H1 (cell line): Measurements from ENCODE around the gene SMIM33. TPM values are rescaled to one million over a fixed set of nuclear protein-coding genes. Genes with fewer than 3 reads are reported as not detected.

Source experiments
- CTCF ChIA-PET: fragments of 300-600 bp; sonication (Branson Sonifier 250); formaldehyde crosslinking; loops from one replicate; lab custom pipeline; 2021; ENCODE audit not compliant: partially characterized antibody; lab: Charles Lee
- POLR2A ChIA-PET: fragments of 300-600 bp; sonication (Branson Sonifier 250); formaldehyde crosslinking; loops from one replicate; lab custom pipeline; 2021; ENCODE audit warnings: inconsistent platforms; ENCODE audit not compliant: partially characterized antibody; lab: Charles Lee
- DNase-seq, 2 experiments: peaks; one replicate each; pipeline versions ENCODE4 v3.0.0 to v3.0.0-alpha.2; 2010 to 2022; ENCODE audit warnings: low spot score in 2 of 2, low read depth in 1 of 2, mixed read lengths in 1 of 2
- FAIRE-seq: peaks from 2 replicates; lab custom pipeline; 2011; peaks lifted over from hg19 to GRCh38; lab: Jason Lieb, UNC
- H2AFZ ChIP-seq: 2 replicates; pipeline ENCODE4 v1.8.1; 2012; ENCODE audit warnings: low read length, inconsistent platforms
- H2AK5ac ChIP-seq: 2 replicates; pipeline ENCODE4 v1.6.1; 2013; ENCODE audit warnings: low read depth, low read length
- H2BK120ac ChIP-seq: replicated peaks from 2 replicates; pipeline ENCODE3; 2013; ENCODE audit warnings: low read depth, low read length, inconsistent platforms
- H2BK12ac ChIP-seq: 2 replicates; pipeline ENCODE4 v1.6.1; 2013; ENCODE audit warnings: low read depth, low read length
- H2BK15ac ChIP-seq: 2 replicates; pipeline ENCODE4 v1.6.1; 2013; ENCODE audit warnings: low read length
- H2BK20ac ChIP-seq: 2 replicates; pipeline ENCODE4 v1.6.1; 2013; ENCODE audit warnings: low read length
- H2BK5ac ChIP-seq: 2 replicates; pipeline ENCODE4 v1.6.1; 2013; ENCODE audit warnings: low read depth, low read length
- H3K14ac ChIP-seq: 2 replicates; pipeline ENCODE4 v1.6.1; 2013; ENCODE audit warnings: inconsistent platforms; ENCODE audit not compliant: insufficient read length
- H3K18ac ChIP-seq: 2 replicates; pipeline ENCODE4 v1.6.1; 2013; ENCODE audit warnings: low read length; ENCODE audit errors: extremely low read depth
- H3K23ac ChIP-seq: 2 replicates; pipeline ENCODE4 v1.6.1; 2013; ENCODE audit warnings: inconsistent platforms; ENCODE audit not compliant: insufficient read length
- H3K23me2 ChIP-seq: 2 replicates; pipeline ENCODE4 v1.6.1; 2013; ENCODE audit warnings: low read depth, low read length
- H3K27ac ChIP-seq: 2 replicates; pipeline ENCODE4 v1.6.1; 2011; ENCODE audit warnings: low read depth, low read length, inconsistent platforms
- H3K27me3 ChIP-seq, 4 experiments: replicated peaks in 1 of 4; 1 replicate in 1 of 4; 2 replicates in 3 of 4; pipeline versions ENCODE4 v1.6.1 to v1.8.1; 2011 to 2013; ENCODE audit warnings: low read length in 3 of 4, mild to moderate bottlenecking in 3 of 4, inconsistent platforms in 2 of 4, mixed read lengths in 2 of 4, moderate library complexity in 1 of 4; ENCODE audit not compliant: control insufficient read depth in 3 of 4, insufficient read depth in 3 of 4; ENCODE audit errors: extremely low read depth in 1 of 4
- H3K36me3 ChIP-seq, 4 experiments: 2 replicates each; pipeline versions ENCODE4 v1.6.1 to v1.8.1; 2011 to 2013; ENCODE audit warnings: mild to moderate bottlenecking in 4 of 4, low read length in 3 of 4, moderate library complexity in 2 of 4, control low read depth in 1 of 4, inconsistent platforms in 1 of 4; ENCODE audit not compliant: insufficient read depth in 4 of 4, control insufficient read depth in 2 of 4
- H3K4ac ChIP-seq: replicated peaks from 2 replicates; pipeline ENCODE3; 2013; ENCODE audit warnings: low read length, low read depth, mixed read lengths, inconsistent platforms; ENCODE audit not compliant: insufficient read length
- H3K4me1 ChIP-seq, 4 experiments: replicated peaks in 1 of 4; 1 replicate in 1 of 4; 2 replicates in 3 of 4; pipeline versions ENCODE4 v1.6.1 to v1.8.1; 2011 to 2013; ENCODE audit warnings: low read length in 3 of 4, inconsistent platforms in 2 of 4, mixed read lengths in 1 of 4; ENCODE audit not compliant: insufficient read depth in 4 of 4, control insufficient read depth in 3 of 4
- H3K4me2 ChIP-seq, 2 experiments: 2 replicates each; pipeline versions ENCODE4 v1.6.1 to v1.8.1; 2011 to 2013; ENCODE audit warnings: low read depth in 2 of 2, low read length in 2 of 2, control low read depth in 1 of 2, inconsistent platforms in 1 of 2, mild to moderate bottlenecking in 1 of 2; ENCODE audit not compliant: insufficient read depth in 1 of 2
- H3K4me3 ChIP-seq, 4 experiments: fragments of 200-600, 300-600 bp in 1 of 4; sonication (generic), shearing (Covaris generic), sonication (Bioruptor Twin) in 1 of 4; 2 replicates each; pipeline versions ENCODE4 v1.5.1 to v1.8.1; 2011 to 2016; ENCODE audit warnings: low read length in 4 of 4, low read depth in 3 of 4, control low read depth in 2 of 4, inconsistent platforms in 2 of 4, mild to moderate bottlenecking in 2 of 4, mixed read lengths in 1 of 4, moderate library complexity in 1 of 4; ENCODE audit not compliant: insufficient read depth in 2 of 4; ENCODE audit errors: extremely low read depth in 1 of 4
- H3K56ac ChIP-seq: replicated peaks from 2 replicates; pipeline ENCODE3; 2013; ENCODE audit warnings: low read depth, mild to moderate bottlenecking, mixed read lengths, low read length, inconsistent platforms; ENCODE audit not compliant: insufficient read length
- H3K79me1 ChIP-seq: 2 replicates; pipeline ENCODE4 v1.6.1; 2013; ENCODE audit warnings: low read depth, low read length, control low read depth
- H3K79me2 ChIP-seq, 2 experiments: 2 replicates each; pipeline versions ENCODE4 v1.6.1 to v1.8.1; 2012 to 2013; ENCODE audit warnings: low read length in 2 of 2, mild to moderate bottlenecking in 2 of 2, inconsistent platforms in 1 of 2; ENCODE audit not compliant: insufficient read depth in 2 of 2, control insufficient read depth in 1 of 2
- H3K9ac ChIP-seq, 4 experiments: replicated peaks in 1 of 4; 1 replicate in 1 of 4; 2 replicates in 3 of 4; pipeline versions ENCODE4 v1.6.1 to v1.8.1; 2011 to 2013; ENCODE audit warnings: low read depth in 3 of 4, low read length in 3 of 4, control low read depth in 2 of 4, mild to moderate bottlenecking in 2 of 4, moderate library complexity in 2 of 4, inconsistent platforms in 1 of 4; ENCODE audit errors: extremely low read depth in 1 of 4
- H3K9me3 ChIP-seq, 2 experiments: 2 replicates each; pipeline versions ENCODE4 v1.6.1 to v1.8.1; 2012 to 2013; ENCODE audit warnings: mild to moderate bottlenecking in 2 of 2, moderate library complexity in 2 of 2, control low read depth in 1 of 2, inconsistent platforms in 1 of 2, low read depth in 1 of 2, low read length in 1 of 2, mixed read lengths in 1 of 2; ENCODE audit not compliant: insufficient read depth in 2 of 2
- H4K20me1 ChIP-seq, 2 experiments: replicated peaks in 1 of 2; 2 replicates each; pipeline versions ENCODE3 to v1.8.1; 2011 to 2013; ENCODE audit warnings: inconsistent platforms in 2 of 2, low read length in 2 of 2, mild to moderate bottlenecking in 1 of 2; ENCODE audit not compliant: insufficient read depth in 2 of 2, control insufficient read depth in 1 of 2
- H4K5ac ChIP-seq: 2 replicates; pipeline ENCODE4 v1.6.1; 2013; ENCODE audit warnings: low read length, low read depth, mixed read lengths, inconsistent platforms; ENCODE audit not compliant: insufficient read length
- H4K8ac ChIP-seq: 2 replicates; pipeline ENCODE4 v1.8.0; 2013; ENCODE audit warnings: mild to moderate bottlenecking, moderate library complexity, low read length, inconsistent platforms; ENCODE audit not compliant: insufficient read depth; ENCODE audit errors: extremely low read depth
- H4K91ac ChIP-seq: replicated peaks from 2 replicates; pipeline ENCODE3; 2013; ENCODE audit warnings: low read length, mixed read lengths, inconsistent platforms; ENCODE audit not compliant: insufficient read length
- BRCA1 ChIP-seq: IDR thresholded peaks from 2 replicates; pipeline ENCODE4 v1.6.1; 2012; ENCODE audit warnings: low read depth, low read length, improper control_type of control experiment
- CHD1 ChIP-seq: IDR thresholded peaks from 2 replicates; pipeline ENCODE4 v1.6.1; 2012; ENCODE audit warnings: low read depth, low read length, improper control_type of control experiment
- E2F6 ChIP-seq: IDR thresholded peaks from 2 replicates; pipeline ENCODE4 v1.6.1; 2012; ENCODE audit warnings: inconsistent platforms
- HDAC2 ChIP-seq, 2 experiments: fragments of 300-600 bp in 1 of 2; sonication (generic) in 1 of 2; IDR thresholded peaks; 2 replicates each; pipeline ENCODE4 v1.6.1; 2011 to 2012; ENCODE audit warnings: low read depth in 2 of 2, low read length in 2 of 2, mild to moderate bottlenecking in 2 of 2, moderate library complexity in 2 of 2, borderline replicate concordance in 1 of 2, inconsistent platforms in 1 of 2
- KDM1A ChIP-seq: fragments of 200-600, 300-600 bp; sonication (generic); IDR thresholded peaks from 2 replicates; pipeline ENCODE4 v1.7.1; 2016; ENCODE audit warnings: mild to moderate bottlenecking, low read length, borderline replicate concordance
- NANOG ChIP-seq: IDR thresholded peaks from 2 replicates; pipeline ENCODE4 v1.6.1; 2011; ENCODE audit warnings: low read length, low read depth, mild to moderate bottlenecking, inconsistent platforms; ENCODE audit not compliant: insufficient read depth, poor library complexity, severe bottlenecking
- POLR2AphosphoS5 ChIP-seq: IDR thresholded peaks from 2 replicates; pipeline ENCODE4 v1.6.1; 2011; ENCODE audit warnings: low read depth, low read length
- SP4 ChIP-seq: IDR thresholded peaks from 2 replicates; pipeline ENCODE4 v1.6.1; 2012; ENCODE audit warnings: low read length, inconsistent platforms
- TCF12 ChIP-seq: IDR thresholded peaks from 2 replicates; pipeline ENCODE4 v1.6.1; 2011; ENCODE audit warnings: low read depth, mild to moderate bottlenecking, low read length
- TEAD4 ChIP-seq: IDR thresholded peaks from 2 replicates; pipeline ENCODE4 v1.6.1; 2012; ENCODE audit warnings: low read depth, low read length, inconsistent platforms, mixed read lengths
- whole genome bisulfite sequencing, 2 experiments: shearing (Covaris generic) in 1 of 2; methylation state at CpG; one replicate each; pipeline versions ENCODE4 v1.1.6 to v1.1.7; 2013 to 2015; ENCODE audit warnings: low lambda C conversion rate in 2 of 2, mixed read lengths in 2 of 2, inconsistent platforms in 1 of 2, low coverage in 1 of 2, missing lambda C conversion rate in 1 of 2; ENCODE audit not compliant: insufficient replicate concordance in 2 of 2, insufficient coverage in 1 of 2, insufficient read length in 1 of 2; ENCODE audit errors: extremely low coverage in 1 of 2, missing lambda C conversion rate in 1 of 2; 5-methylcytosine and 5-hydroxymethylcytosine counted together
- polyA plus RNA-seq, 7 experiments: library from polyadenylated mRNA; depleted of rRNA in 3 of 7; stranded (reverse) in 5 of 7; unstranded in 2 of 7; fragments of >200 nt in 5 of 7; fragments of 200-250 nt in 2 of 7; gene quantifications; 1 replicate in 5 of 7; 2 replicates in 1 of 7; 4 replicates in 1 of 7; pipeline versions ENCODE4 v1.2.1 to v1.2.3, GENCODE V29; 2011 to 2013; ENCODE audit warnings: missing spikeins in 2 of 7, mixed read lengths in 2 of 7
- total RNA-seq: library from RNA; stranded (reverse); fragmentation: NEBNext Ultra II Directional; extraction: Animal tissue kit (Norgen Biotek cat#: 25700); gene quantifications from 2 replicates; pipeline ENCODE4 v1.2.1, GENCODE V29; 2021

SMIM33 gene
- total and polyA plus RNA-seq, 2 of the 8 experiments (the other 6 are each of a cell fraction or from before 2014, with no cell fraction given), result not detected

- H4K91ac ChIP-seq, result no peak overlapping the region
- H3K27me3 ChIP-seq, result no peaks in the 10 kb centered on the region
- no peak overlapping the region for H3K4ac ChIP-seq
- no peak overlapping the region for H3K4me3 ChIP-seq
- ChIA-PET CTCF (interaction anchor here (0.8 to 1.6 kb wide), 2 partner anchors 11 to 15 kb away, joined by 3 to 5 read pairs; no protein-coding TSS in a partner anchor), POLR2A (interaction anchor here (1.4 to 3.4 kb wide), 4 partner anchors 8 to 15 kb away, joined by 3 to 16 read pairs (median 5); partner anchors contain the start of genes DNAJC18 and ECSCR)
- H3K4me2 ChIP-seq, result no peak overlapping the region
- H3K14ac ChIP-seq, result no peak overlapping the region
- no peak overlapping the region for H2AFZ ChIP-seq
- no peak overlapping the region for H3K23ac ChIP-seq
- H2BK20ac ChIP-seq, result no peak overlapping the region
- no peaks in the 10 kb centered on the region for H3K4me1 ChIP-seq
- no peak overlapping the region for H2BK5ac ChIP-seq
- no peak overlapping the region for H4K8ac ChIP-seq
- H2AK5ac ChIP-seq, result no peak overlapping the region
- H3K9ac ChIP-seq, result no peak overlapping the region
- H3K23me2 ChIP-seq, result peaks cover 13% of the 10 kb centered on the region; the same call in 1 of the 2 replicates
- TF ChIP-seq BRCA1 (no peak), NANOG (no peak), HDAC2 (IDR thresholded peaks at IDR 0.05; ENCODE audit: borderline replicate concordance in 1 of 2, low read depth in 2 of 2, low read length in 2 of 2) (no peak), E2F6 (no peak), TEAD4 (no peak), POLR2AphosphoS5 (no peak), SP4 (no peak), TCF12 (no peak), CHD1 (no peak), KDM1A (no peak)
- H2BK120ac ChIP-seq, result no peak overlapping the region
- no peak overlapping the region for H3K27ac ChIP-seq
- H4K20me1 ChIP-seq, result peaks cover 0 to 9% of the 10 kb centered on the region in 2 experiments
- no peak overlapping the region for H2BK15ac ChIP-seq
- no peak for FAIRE-seq
- H3K79me2 ChIP-seq, result no peaks in the 10 kb centered on the region
- H3K18ac ChIP-seq, result no peak overlapping the region
- no peaks in the 10 kb centered on the region for H3K36me3 ChIP-seq
- no peak overlapping the region for H3K56ac ChIP-seq
- no peak overlapping the region for H4K5ac ChIP-seq
- 93% methylated on average over 5 of the region's 5 CpGs; no CpG with 5 or more reads in 1 of the 2 experiments for WGBS, 2 experiments
- no peak for DNase-seq
- H3K9me3 ChIP-seq, result no peaks in the 10 kb centered on the region
- no peaks in the 10 kb centered on the region for H3K79me1 ChIP-seq
- H2BK12ac ChIP-seq, result no peak overlapping the region
Measured at GRCh38 chr5:139446956-139447779, 23.6 kb upstream of the SMIM33 start.
